LNCAP (cell line): ENCODE results near the gene SMIM7.

Experiments
- CTCF ChIP-seq: fragments of 450-650 bp; IDR thresholded peaks from 2 replicates; pipeline ENCODE4 v1.5.1; 2017; ENCODE audit warnings: mild to moderate bottlenecking

Gene SMIM7

GRCh38 chr19:16598848-16599247, 61.1 kb downstream of the SMIM7 start:
- TF ChIP-seq CTCF: no peak

- no peak for TF ChIP-seq CTCF
Measured at GRCh38 chr19:16596399-16596798, 63.5 kb downstream of the SMIM7 start.
